Measurements from ENCODE around the gene SCD5.

Gene SCD5

GRCh38 chr4:82624819-82625218, 173.8 kb downstream of the SCD5 start:
- DNase-seq = no peak

GRCh38 chr4:82623121-82623683, 175.4 kb downstream of the SCD5 start:
- no peak for DNase-seq

GRCh38 chr4:82621251-82621650, 177.3 kb downstream of the SCD5 start:
- DNase-seq = no peak

- no peak for DNase-seq
Measured at GRCh38 chr4:82620126-82620735, 178.4 kb downstream of the SCD5 start.

DNA sequence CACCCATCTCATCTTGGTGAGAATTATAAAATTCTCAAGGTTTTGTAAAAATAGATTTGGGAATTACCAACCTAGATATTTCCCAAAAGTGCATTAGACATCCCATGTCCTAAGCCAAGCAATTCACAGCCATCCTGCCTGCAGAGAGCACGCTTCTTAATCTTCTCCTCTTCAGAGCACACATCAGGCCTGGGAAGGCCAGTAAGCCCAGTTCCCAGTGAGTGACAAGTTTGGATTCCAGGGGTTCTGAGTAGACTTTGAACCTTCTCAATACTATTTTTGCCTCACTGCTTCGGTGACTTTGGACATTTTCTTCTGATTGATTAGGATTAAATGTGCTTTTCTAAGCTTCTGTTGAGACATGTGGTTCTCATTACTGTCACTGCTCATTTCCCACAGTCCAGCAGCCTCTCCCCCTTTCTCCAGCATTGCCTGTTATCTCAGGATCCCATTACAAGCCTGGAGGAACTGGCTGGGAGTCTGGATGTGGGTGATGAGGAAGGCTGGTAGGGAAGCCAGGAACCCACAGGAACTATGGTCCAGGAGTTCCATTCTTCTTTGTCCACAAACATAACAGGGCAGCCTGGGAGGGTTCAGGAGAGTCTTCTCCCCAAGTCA, 180.4 kb downstream of the SCD5 start:
- DNase-seq = no peak

DNA sequence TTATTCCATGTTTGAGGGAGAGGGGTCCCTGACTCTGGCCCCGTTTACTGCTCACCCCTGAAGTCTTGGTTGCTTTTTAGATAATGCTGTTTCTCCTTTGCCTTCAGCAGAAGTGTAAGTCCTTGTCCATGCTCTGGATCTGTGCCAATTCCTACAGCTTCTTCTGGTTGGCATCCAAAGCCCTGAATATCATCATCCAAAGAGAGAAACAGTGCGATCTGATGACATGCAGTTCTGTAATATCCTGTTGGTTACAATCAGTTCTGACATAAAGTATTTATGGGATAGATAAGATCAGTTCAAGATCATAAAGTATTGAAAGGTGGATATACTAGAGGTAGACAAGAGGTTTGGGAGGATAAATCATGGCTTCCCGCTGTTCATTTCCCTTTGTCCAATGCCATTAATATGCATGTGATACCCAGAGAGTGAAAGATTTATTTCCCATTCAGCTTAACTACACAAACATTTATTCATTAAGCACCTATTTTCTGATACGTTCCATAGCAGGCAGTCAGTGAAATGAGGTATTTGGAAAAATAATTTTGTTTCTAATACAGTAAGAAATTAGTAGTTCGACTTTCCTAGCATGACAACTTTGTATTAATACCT, 183.7 kb downstream of the SCD5 start:
- DNase-seq = no peak

DNA sequence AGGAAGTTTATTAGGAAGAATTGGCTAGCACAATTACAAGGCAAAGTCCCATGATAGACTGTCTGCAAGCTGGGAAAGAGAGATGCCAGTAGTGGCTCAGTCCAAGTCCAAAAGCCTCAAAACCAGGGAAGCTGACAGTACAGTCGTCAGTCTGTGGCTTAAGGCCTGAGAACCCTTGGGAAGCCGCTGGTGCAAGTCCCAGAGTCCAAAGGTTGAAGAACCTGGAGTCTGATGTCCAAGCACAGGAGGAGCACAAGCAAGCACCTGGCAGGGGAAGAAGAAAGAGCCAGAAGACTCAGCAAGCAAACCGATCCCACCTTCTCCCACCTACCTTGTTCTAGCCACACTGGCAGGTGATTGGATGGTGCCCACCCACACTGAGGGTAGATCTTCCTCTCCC, 185.5 kb downstream of the SCD5 start:
- no peak for DNase-seq

GRCh38 chr4:82611982-82612381, 186.6 kb downstream of the SCD5 start:
- no peak for DNase-seq

DNA sequence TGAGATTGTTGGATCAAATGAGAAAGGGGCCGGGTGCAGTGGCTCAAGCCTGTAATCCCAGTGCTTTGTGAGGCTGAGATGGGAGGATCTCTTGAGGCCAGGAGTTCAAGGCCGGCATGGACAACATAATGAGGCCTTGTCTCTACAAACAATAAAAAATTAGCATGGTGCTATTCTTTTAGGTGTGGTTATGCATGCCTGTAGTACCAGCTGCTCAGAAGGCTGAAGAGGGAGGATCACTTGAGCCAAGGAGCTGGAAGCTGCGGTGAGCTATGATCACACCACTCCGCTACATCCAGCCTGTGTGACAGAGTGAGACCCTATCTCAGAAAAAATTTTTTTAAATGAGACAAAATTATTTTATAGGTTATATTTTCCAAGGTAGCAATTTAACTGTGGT, 187.1 kb downstream of the SCD5 start:
- no peak for DNase-seq

GRCh38 chr4:82610041-82610440, 188.6 kb downstream of the SCD5 start:
- DNase-seq = no peak

GRCh38 chr4:82606622-82607021, 192.0 kb downstream of the SCD5 start:
- DNase-seq = no peak

- no peak for DNase-seq
Measured at GRCh38 chr4:82604522-82604921, 194.1 kb downstream of the SCD5 start.

DNA sequence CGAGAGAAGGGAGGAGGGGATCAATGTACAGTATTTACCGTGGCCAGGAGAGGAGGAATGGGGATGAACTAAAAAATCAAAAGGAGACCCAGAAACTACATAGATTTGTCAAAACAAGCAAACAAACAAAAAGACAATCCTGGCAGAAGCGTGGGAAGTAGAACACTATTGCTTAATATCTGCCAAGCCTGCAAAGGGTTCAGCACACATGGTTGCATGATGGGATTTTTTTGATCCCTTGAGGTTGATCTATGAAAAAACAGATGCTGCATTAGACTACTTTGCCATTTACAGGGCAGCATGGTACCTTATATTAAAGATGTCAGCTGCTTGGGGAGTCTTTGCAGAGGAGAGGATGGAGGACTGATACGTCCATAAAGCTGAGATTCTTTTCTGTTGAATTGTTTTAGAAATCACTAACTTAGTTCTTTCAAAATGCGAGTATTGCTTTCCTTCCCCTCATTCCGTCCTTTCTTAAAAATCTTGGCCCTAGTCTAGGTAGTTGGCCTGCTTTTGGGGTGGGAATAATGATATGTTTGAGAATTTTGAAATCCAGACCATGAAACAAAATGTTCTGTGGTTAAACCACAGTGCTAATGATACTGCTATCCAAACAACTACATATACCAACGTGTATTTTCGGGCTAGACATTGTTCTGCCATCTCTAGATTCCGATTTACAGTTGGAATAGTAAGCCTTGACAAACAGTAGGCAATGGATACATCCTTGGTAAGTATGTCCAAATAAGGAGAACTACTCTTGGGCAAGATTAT, 197.2 kb downstream of the SCD5 start:
- DNase-seq = no peak

- no peak for DNase-seq
Measured at GRCh38 chr4:82599336-82599735, 199.3 kb downstream of the SCD5 start.

- DNase-seq = no peak
Measured at GRCh38 chr4:82594456-82594855, 204.1 kb downstream of the SCD5 start.

DNA sequence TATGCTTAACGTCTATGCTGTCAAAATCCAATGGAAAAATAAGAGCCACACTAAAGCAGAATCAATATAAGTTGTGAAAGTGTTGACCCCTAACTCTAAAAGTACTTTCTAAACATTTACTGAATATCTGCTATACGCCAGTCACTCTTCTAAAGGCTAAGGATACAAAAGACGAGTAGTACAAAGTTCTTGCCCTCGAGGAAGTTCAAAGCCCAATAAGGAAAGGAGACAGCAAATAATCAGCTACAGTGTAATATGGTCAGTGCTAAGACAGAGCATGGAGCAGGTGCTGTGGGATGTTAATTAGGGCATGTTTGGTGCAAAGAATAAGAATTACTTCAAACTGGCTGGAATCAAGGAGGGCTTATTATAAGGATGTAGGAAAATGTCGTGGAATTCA, 205.2 kb downstream of the SCD5 start:
- DNase-seq = no peak

DNA sequence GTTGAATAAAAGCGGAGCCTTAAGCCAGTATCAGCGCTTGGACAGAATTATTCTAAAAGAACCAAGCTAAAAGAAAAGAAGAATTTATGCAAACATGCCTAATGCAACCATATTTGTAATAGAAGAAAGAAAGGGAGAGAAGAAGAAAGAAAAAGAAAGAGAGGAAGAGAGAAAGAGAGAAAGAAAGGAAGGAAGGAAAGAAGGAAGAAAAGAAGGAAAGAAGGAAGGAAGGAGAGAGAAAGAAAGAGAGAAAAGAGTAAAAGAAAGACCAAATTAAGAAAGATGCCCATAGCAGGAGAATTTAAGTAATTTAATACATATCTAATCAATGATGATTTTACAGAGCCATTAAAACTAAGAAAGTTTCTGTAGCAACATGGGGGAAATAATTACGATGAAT, 206.0 kb downstream of the SCD5 start:
- DNase-seq = no peak

DNA sequence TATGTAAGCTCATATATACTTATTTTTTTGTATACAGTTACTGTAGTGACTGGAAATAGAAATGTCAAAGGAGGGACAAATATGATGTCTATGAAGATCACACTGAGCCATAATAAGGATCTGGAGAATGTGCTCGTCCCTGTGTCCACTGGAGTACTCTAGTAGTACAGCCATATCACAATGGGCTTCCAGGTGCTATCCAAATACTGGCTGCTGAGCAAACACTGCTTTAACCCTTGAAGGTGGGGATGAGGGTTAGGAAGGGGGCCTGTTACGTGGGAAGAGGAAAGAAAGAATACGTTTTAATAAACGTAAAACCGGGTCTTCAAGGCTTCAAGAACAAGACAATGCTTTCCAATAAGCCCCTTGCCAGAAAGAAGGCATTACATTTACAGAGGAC, 207.0 kb downstream of the SCD5 start:
- no peak for DNase-seq

- no peak for DNase-seq
Measured at GRCh38 chr4:82589756-82590155, 208.8 kb downstream of the SCD5 start.

DNA sequence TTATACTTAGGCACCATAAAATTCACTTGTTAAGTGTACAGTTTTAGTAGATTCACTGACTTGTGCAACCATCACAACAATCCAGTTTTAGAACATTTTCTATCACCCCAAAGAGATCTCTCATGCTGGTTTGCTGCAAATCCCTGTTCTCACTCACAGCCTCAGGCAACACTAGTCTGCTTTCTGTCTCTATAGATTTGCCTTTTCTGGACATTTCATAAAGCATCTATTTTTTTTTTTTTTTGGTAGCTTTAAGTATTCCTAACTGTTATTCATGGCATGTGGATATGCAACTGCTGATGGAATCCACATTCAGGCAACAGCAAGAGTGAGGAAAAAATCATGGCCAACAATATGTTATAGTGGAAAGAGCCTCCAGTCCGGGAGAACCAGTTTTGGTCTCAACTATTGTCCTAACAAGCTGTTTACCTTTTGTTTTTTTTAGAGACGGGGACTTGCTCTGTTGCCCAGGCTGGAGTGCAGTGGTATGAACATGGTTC, 209.8 kb downstream of the SCD5 start:
- DNase-seq = no peak

DNA sequence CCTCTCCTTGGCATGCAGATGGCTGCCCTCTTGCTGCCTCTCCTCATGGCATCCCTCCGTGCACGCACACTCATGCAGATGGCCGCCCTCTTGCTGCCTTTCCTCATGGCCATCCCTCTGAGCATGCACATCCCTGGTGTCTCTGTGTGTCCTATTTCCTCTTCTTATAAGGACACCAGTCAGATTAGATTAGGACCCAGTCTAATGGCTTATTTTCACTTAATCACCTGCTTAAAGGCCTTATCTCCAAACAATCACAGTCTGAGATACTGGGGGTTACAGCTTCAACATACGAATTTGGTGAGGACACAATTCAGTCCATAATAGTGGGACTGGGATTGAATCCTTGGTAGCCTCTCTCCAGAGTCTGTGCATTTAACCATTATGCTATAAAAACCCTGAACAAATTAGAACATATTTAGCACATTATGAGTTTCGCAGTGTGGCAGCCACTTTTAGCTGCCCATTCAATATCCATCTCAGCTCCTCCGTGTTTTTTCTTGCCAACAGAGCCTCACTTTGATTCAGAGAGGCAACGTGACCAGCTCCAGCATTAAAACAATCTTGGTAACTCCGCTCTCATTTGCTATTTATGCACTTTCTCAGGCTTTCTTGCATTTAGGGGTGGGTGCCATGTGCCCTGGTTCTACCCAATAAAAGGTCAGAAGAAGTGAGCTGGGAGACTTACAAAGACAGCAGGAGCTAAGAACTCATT, 210.6 kb downstream of the SCD5 start:
- DNase-seq = no peak

GRCh38 chr4:82585690-82586435, 212.7 kb downstream of the SCD5 start:
- no peak for DNase-seq

Data from MV-4-11 (cell line).